RWPE2 (cell line): ENCODE results near the gene STAG1.
"Not testable (repeated sequence)": the region's sequence is repeated elsewhere in the genome, so short reads cannot be mapped to it uniquely, and the experiment has no call there.

Source experiments
- ATAC-seq: fragments of 200-7000 bp; cut with Tn5 transposase; 3 replicates; pipeline ENCODE4 v1.9.1; 2021; ENCODE audit warnings: low read depth
- DNase-seq: peaks from one replicate; pipeline ENCODE4 v3.0.0-alpha.2; 2020; ENCODE audit warnings: low spot score
- H3K27ac ChIP-seq: fragments of 450-650 bp; 2 replicates; pipeline ENCODE4 v1.5.1; 2017; ENCODE audit warnings: mild to moderate bottlenecking; ENCODE audit not compliant: poor library complexity, severe bottlenecking
- H3K27me3 ChIP-seq: fragments of 250-450 bp; sonication (Bioruptor Pico); 2 replicates; pipeline ENCODE4 v1.5.1; 2021; ENCODE audit warnings: mild to moderate bottlenecking, moderate library complexity; ENCODE audit not compliant: insufficient read depth, poor library complexity, severe bottlenecking
- H3K36me3 ChIP-seq: fragments of 250-450 bp; sonication (Bioruptor Pico); 2 replicates; pipeline ENCODE4 v1.5.1; 2020; ENCODE audit warnings: low read depth, mild to moderate bottlenecking, moderate library complexity
- H3K4me1 ChIP-seq: fragments of 250-450 bp; sonication (Bioruptor Pico); 2 replicates; pipeline ENCODE4 v1.5.1; 2021; ENCODE audit warnings: mild to moderate bottlenecking, moderate library complexity; ENCODE audit not compliant: insufficient read depth, poor library complexity, severe bottlenecking
- H3K4me3 ChIP-seq: fragments of 250-450 bp; sonication (Bioruptor Pico); 2 replicates; pipeline ENCODE4 v1.5.1; 2021; ENCODE audit warnings: mild to moderate bottlenecking, moderate library complexity; ENCODE audit not compliant: severe bottlenecking
- H3K9me3 ChIP-seq: fragments of 250-450 bp; sonication (Bioruptor Pico); 2 replicates; pipeline ENCODE4 v1.5.1; 2021; ENCODE audit warnings: mild to moderate bottlenecking, moderate library complexity; ENCODE audit not compliant: severe bottlenecking
- CTCF ChIP-seq: fragments of 450-650 bp; IDR thresholded peaks from one replicate; pipeline ENCODE4 v1.5.1; 2017; ENCODE audit warnings: mild to moderate bottlenecking, moderate library complexity; ENCODE audit not compliant: poor library complexity, severe bottlenecking

STAG1 gene

GRCh38 chr3:136490646-136491405 lies 261.4 kb downstream of the STAG1 start:
- DNase-seq (no peak), ATAC-seq (no peak)
- TF ChIP-seq CTCF: no peak
- Histone ChIP-seq H3K36me3 (no peaks in the 10 kb centered on the region), H3K4me1 (no peaks in the 10 kb centered on the region), H3K4me3 (no peak overlapping the region), H3K27me3 (no peaks in the 10 kb centered on the region), H3K9me3 (no peaks in the 10 kb centered on the region), H3K27ac (no peak overlapping the region)

GRCh38 chr3:136485777-136486176 lies 266.4 kb downstream of the STAG1 start:
- TF ChIP-seq CTCF: no peak
- Histone ChIP-seq H3K4me1 (no peaks in the 10 kb centered on the region), H3K36me3 (no peaks in the 10 kb centered on the region), H3K4me3 (no peak overlapping the region), H3K27ac (no peak overlapping the region), H3K27me3 (no peaks in the 10 kb centered on the region), H3K9me3 (no peaks in the 10 kb centered on the region)
- DNase-seq (no peak), ATAC-seq (no peak)

GRCh38 chr3:136476280-136476679 lies 275.9 kb downstream of the STAG1 start:
- Histone ChIP-seq H3K9me3 (no peaks in the 10 kb centered on the region), H3K4me3 (no peak overlapping the region), H3K27ac (no peak overlapping the region), H3K36me3 (peaks cover 15% of the 10 kb centered on the region), H3K4me1 (no peaks in the 10 kb centered on the region), H3K27me3 (no peaks in the 10 kb centered on the region)
- TF ChIP-seq CTCF: no peak
- no peak for ATAC-seq
- DNase-seq: no peak

GRCh38 chr3:136474876-136475275 lies 277.3 kb downstream of the STAG1 start:
- not testable (repeated sequence) for H3K9me3 ChIP-seq, ATAC-seq, DNase-seq, H3K4me3 ChIP-seq, H3K4me1 ChIP-seq, H3K27ac ChIP-seq, H3K27me3 ChIP-seq
- H3K36me3 ChIP-seq: peaks cover 15% of the 10 kb centered on the region

- TF ChIP-seq CTCF: no peak
- DNase-seq (no peak), ATAC-seq (no peak)
- Histone ChIP-seq H3K27ac (no peak overlapping the region), H3K27me3 (no peaks in the 10 kb centered on the region), H3K36me3 (peaks cover 15% of the 10 kb centered on the region), H3K9me3 (no peaks in the 10 kb centered on the region), H3K4me3 (no peak overlapping the region), H3K4me1 (no peaks in the 10 kb centered on the region)
Observed at GRCh38 chr3:136473716-136474326, 278.4 kb downstream of the STAG1 start.
